GM23338 (cell line): ENCODE data around the gene MYO1D. TPM values are rescaled to one million over a fixed set of nuclear protein-coding genes. Genes with fewer than 3 reads are reported as not detected.
"Not testable (repeated sequence)": the region's sequence is repeated elsewhere in the genome, so short reads cannot be mapped to it uniquely, and the experiment has no call there.

ENCODE experiments used
- ATAC-seq: fragments of 200-7000 bp; cut with Tn5 transposase; 3 replicates; pipeline ENCODE4 v1.9.1; 2020
- DNase-seq: peaks from one replicate; pipeline ENCODE4 v3.0.0-alpha.2; 2015; ENCODE audit warnings: low spot score
- H2AFZ ChIP-seq: fragments of 200-600 bp; sonication (generic); 2 replicates; pipeline ENCODE4 v1.8.0; 2016; ENCODE audit warnings: antibody characterized with exemption, mild to moderate bottlenecking, moderate library complexity
- H3F3A ChIP-seq: fragments of 200-600 bp; sonication (generic); replicated peaks from 2 replicates; pipeline ENCODE4 v1.8.0; 2017; ENCODE audit warnings: antibody characterized with exemption, mixed run types, low read depth
- H3K27ac ChIP-seq: fragments of 200-600 bp; sonication (generic); 2 replicates; pipeline ENCODE4 v1.6.1; 2016; ENCODE audit warnings: low read depth
- H3K27me3 ChIP-seq: fragments of 200-600 bp; sonication (generic); 2 replicates; pipeline ENCODE4 v1.8.0; 2016; ENCODE audit warnings: mild to moderate bottlenecking, mixed run types, moderate library complexity; ENCODE audit not compliant: insufficient read depth
- H3K36me3 ChIP-seq: fragments of 200-600 bp; sonication (generic); 2 replicates; pipeline ENCODE4 v1.8.0; 2016; ENCODE audit warnings: mild to moderate bottlenecking; ENCODE audit not compliant: insufficient read depth
- H3K4me1 ChIP-seq: fragments of 200-600 bp; sonication (generic); 2 replicates; pipeline ENCODE4 v1.8.0; 2016; ENCODE audit warnings: mild to moderate bottlenecking, moderate library complexity; ENCODE audit not compliant: insufficient read depth
- H3K4me2 ChIP-seq: fragments of 200-600 bp; sonication (generic); 2 replicates; pipeline ENCODE4 v1.7.1; 2017; ENCODE audit warnings: mixed run types
- H3K4me3 ChIP-seq: fragments of 200-600 bp; sonication (generic); 2 replicates; pipeline ENCODE4 v1.6.1; 2016; ENCODE audit warnings: mixed run types
- H3K79me2 ChIP-seq: fragments of 200-600 bp; sonication (generic); replicated peaks from 2 replicates; pipeline ENCODE4 v1.8.0; 2017; ENCODE audit warnings: mild to moderate bottlenecking; ENCODE audit not compliant: insufficient read depth
- H3K9me2 ChIP-seq: fragments of 200-600 bp; sonication (generic); 2 replicates; pipeline ENCODE4 v1.8.0; 2017; ENCODE audit not compliant: insufficient read depth
- H4K20me1 ChIP-seq: fragments of 200-600 bp; sonication (generic); replicated peaks from 2 replicates; pipeline ENCODE4 v1.8.0; 2017; ENCODE audit warnings: mild to moderate bottlenecking; ENCODE audit not compliant: insufficient read depth
- H3K27ac Mint-ChIP-seq: 2 replicates; pipeline ENCODE4 v1.8.0; 2020; ENCODE audit warnings: inconsistent platforms, mild to moderate bottlenecking, moderate library complexity, mixed read lengths
- H3K27me3 Mint-ChIP-seq: 3 replicates; pipeline ENCODE4 v1.8.0; 2022; ENCODE audit warnings: low read depth, mild to moderate bottlenecking, moderate library complexity, mixed read lengths, inconsistent platforms; ENCODE audit not compliant: insufficient read depth, poor library complexity
- H3K36me3 Mint-ChIP-seq: 3 replicates; pipeline ENCODE4 v1.8.0; 2021; ENCODE audit warnings: low read depth, mild to moderate bottlenecking, inconsistent platforms, moderate library complexity, mixed read lengths
- H3K4me1 Mint-ChIP-seq: 3 replicates; pipeline ENCODE4 v1.8.0; 2020; ENCODE audit warnings: mild to moderate bottlenecking, inconsistent platforms, mixed read lengths
- H3K4me3 Mint-ChIP-seq: 3 replicates; pipeline ENCODE4 v1.8.0; 2021; ENCODE audit warnings: moderate library complexity, mild to moderate bottlenecking, inconsistent platforms, mixed read lengths
- H3K9me3 Mint-ChIP-seq: 3 replicates; pipeline ENCODE4 v1.8.0; 2020; ENCODE audit warnings: moderate library complexity, mild to moderate bottlenecking, inconsistent platforms, mixed read lengths
- CREB1 ChIP-seq: fragments of 250-450 bp; sonication (Bioruptor Pico); IDR thresholded peaks from 2 replicates; pipeline ENCODE4 v1.5.0; 2020; ENCODE audit warnings: low read depth, mild to moderate bottlenecking, moderate library complexity
- ETS1 ChIP-seq: IDR thresholded peaks from 2 replicates; pipeline ENCODE4 v1.6.1; 2016; ENCODE audit warnings: antibody characterized with exemption
- EZH2 ChIP-seq: fragments of 200-600 bp; sonication (generic); IDR thresholded peaks from one replicate; pipeline ENCODE4 v1.8.0; 2017; ENCODE audit warnings: antibody characterized with exemption, mild to moderate bottlenecking, low read depth; ENCODE audit not compliant: unreplicated experiment
- EZH2phosphoT487 ChIP-seq: fragments of 200-600 bp; sonication (generic); IDR thresholded peaks from one replicate; pipeline ENCODE4 v1.8.1; 2018; ENCODE audit warnings: antibody characterized with exemption; ENCODE audit not compliant: unreplicated experiment
- JUNB ChIP-seq: IDR thresholded peaks from one replicate; pipeline ENCODE4 v1.6.1; 2016; ENCODE audit warnings: antibody characterized with exemption; ENCODE audit not compliant: unreplicated experiment
- NANOG ChIP-seq: IDR thresholded peaks from 2 replicates; pipeline ENCODE4 v1.6.1; 2016; ENCODE audit warnings: antibody characterized with exemption, borderline replicate concordance
- STAT1 ChIP-seq: IDR thresholded peaks from one replicate; pipeline ENCODE4 v1.6.1; 2016; ENCODE audit warnings: antibody characterized with exemption; ENCODE audit not compliant: unreplicated experiment
- ZNF114 ChIP-seq: fragments of 250-450 bp; sonication (Bioruptor Pico); IDR thresholded peaks from 2 replicates; pipeline ENCODE4 v1.5.0; 2020; ENCODE audit warnings: mild to moderate bottlenecking, moderate library complexity
- ZNF331 ChIP-seq: fragments of 250-450 bp; sonication (Bioruptor Pico); IDR thresholded peaks from 2 replicates; pipeline ENCODE4 v1.5.0; 2020; ENCODE audit warnings: low read depth, mild to moderate bottlenecking, moderate library complexity
- polyA plus RNA-seq: library from polyadenylated mRNA; unstranded; fragments of >200 nt; fragmentation: Nextera tagmentation; extraction: Ambion mirVana; gene quantifications from 2 replicates; pipeline ENCODE4 v1.2.1, GENCODE V29; 2016
- total RNA-seq: library from RNA; depleted of rRNA; stranded (reverse); fragments of >200 nt; shearing (Covaris generic); gene quantifications from 2 replicates; pipeline ENCODE4 v1.2.3, GENCODE V29; 2014
- TF ChIP-seq, protein P1 (sequence below): IDR thresholded peaks from one replicate; pipeline ENCODE4 v1.6.1; 2018; ENCODE audit warnings: antibody characterized with exemption; ENCODE audit not compliant: unreplicated experiment

The MYO1D gene
- total and polyA plus RNA-seq, 2 experiments from 2014 or later: 8.6 to 28.6 TPM

GRCh38 chr17:32646941-32647340 lies 230.0 kb downstream of the MYO1D start:
- Mint-ChIP-seq H3K27me3 (no peaks in the 10 kb centered on the region), H3K27ac (no peak overlapping the region), H3K4me1 (no peaks in the 10 kb centered on the region), H3K9me3 (peaks cover 5% of the 10 kb centered on the region; the same call in 2 of the 3 replicates), H3K4me3 (no peak overlapping the region), H3K36me3 (peaks cover 27% of the 10 kb centered on the region)
- Histone ChIP-seq H3K9me2 (no peaks in the 10 kb centered on the region), H3K4me2 (no peak overlapping the region), H2AFZ (no peak overlapping the region), H3F3A (no peaks in the 10 kb centered on the region), H3K79me2 (no peaks in the 10 kb centered on the region), H4K20me1 (no peaks in the 10 kb centered on the region), H3K27ac (no peak overlapping the region), H3K27me3 (no peaks in the 10 kb centered on the region), H3K4me3 (no peak overlapping the region), H3K4me1 (no peaks in the 10 kb centered on the region), H3K36me3 (no peaks in the 10 kb centered on the region; the same call in 1 of the 2 replicates)
- DNase-seq: no peak
- ATAC-seq: no peak
- no peak for TF ChIP-seq EZH2
- no peak for TF ChIP-seq CREB1
- no peak for TF ChIP-seq JUNB
- TF ChIP-seq, protein P1, sequence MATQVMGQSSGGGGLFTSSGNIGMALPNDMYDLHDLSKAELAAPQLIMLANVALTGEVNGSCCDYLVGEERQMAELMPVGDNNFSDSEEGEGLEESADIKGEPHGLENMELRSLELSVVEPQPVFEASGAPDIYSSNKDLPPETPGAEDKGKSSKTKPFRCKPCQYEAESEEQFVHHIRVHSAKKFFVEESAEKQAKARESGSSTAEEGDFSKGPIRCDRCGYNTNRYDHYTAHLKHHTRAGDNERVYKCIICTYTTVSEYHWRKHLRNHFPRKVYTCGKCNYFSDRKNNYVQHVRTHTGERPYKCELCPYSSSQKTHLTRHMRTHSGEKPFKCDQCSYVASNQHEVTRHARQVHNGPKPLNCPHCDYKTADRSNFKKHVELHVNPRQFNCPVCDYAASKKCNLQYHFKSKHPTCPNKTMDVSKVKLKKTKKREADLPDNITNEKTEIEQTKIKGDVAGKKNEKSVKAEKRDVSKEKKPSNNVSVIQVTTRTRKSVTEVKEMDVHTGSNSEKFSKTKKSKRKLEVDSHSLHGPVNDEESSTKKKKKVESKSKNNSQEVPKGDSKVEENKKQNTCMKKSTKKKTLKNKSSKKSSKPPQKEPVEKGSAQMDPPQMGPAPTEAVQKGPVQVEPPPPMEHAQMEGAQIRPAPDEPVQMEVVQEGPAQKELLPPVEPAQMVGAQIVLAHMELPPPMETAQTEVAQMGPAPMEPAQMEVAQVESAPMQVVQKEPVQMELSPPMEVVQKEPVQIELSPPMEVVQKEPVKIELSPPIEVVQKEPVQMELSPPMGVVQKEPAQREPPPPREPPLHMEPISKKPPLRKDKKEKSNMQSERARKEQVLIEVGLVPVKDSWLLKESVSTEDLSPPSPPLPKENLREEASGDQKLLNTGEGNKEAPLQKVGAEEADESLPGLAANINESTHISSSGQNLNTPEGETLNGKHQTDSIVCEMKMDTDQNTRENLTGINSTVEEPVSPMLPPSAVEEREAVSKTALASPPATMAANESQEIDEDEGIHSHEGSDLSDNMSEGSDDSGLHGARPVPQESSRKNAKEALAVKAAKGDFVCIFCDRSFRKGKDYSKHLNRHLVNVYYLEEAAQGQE: no peak

DNA sequence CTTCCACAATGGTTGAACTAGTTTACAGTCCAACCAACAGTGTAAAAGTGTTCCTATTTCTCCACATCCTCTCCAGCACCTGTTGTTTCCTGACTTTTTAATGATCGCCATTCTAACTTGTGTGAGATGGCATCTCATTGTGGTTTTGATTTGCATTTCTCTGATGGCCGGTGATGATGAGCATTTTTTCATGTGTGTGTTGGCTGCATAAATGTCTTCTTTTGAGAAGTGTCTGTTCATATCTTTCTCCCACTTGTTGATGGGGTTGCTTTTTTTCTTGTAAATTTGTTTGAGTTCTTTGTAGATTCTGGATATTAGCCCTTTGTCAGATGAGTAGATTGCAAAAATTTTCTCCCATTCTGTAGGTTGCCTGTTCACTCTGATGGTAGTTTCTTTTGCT lies 235.4 kb downstream of the MYO1D start:
- not testable (repeated sequence) for H4K20me1 ChIP-seq, H3K4me3 Mint-ChIP-seq, H3K4me1 Mint-ChIP-seq, H3K4me1 ChIP-seq, H3K27me3 Mint-ChIP-seq, H3K79me2 ChIP-seq, H3F3A ChIP-seq, H3K9me3 Mint-ChIP-seq, H3K36me3 ChIP-seq, H3K27ac Mint-ChIP-seq, H3K4me2 ChIP-seq, ATAC-seq, H3K27ac ChIP-seq, H3K9me2 ChIP-seq, DNase-seq, H3K4me3 ChIP-seq, H3K36me3 Mint-ChIP-seq, H3K27me3 ChIP-seq, H2AFZ ChIP-seq

DNA sequence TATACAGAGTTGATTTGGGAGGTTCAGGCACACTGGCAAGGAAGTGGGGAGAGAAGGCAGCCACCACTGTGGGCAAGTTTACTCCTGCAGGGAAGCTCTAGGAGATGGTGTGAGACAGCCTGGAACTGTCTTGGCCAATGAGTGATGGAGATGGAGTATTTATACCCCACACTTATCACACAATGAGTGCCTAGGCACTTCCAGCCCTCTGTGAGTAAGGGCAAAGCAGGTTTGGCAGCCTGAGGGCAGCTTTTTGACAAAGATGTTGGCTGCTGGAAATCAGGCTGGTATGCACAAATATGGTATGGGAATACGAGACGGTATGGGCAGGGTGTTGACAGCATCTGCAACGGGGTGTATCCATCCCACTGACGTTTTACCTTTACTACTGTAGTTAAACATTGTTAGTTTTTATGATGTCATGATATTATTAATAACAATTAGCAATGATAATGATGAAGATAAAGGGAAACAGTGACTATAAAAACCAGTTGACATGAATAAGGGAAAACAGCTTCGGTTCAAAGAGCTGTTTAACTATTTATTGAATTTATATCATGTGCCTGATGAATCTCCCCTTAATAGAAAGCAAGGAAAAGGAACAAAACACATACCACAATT lies 240.2 kb downstream of the MYO1D start:
- no peaks in the 10 kb centered on the region for H3K27me3 ChIP-seq

More for the DNA sequence above, 240.2 kb downstream of the MYO1D start:
- Histone ChIP-seq H3K4me2 (no peak overlapping the region), H3K9me2 (no peaks in the 10 kb centered on the region), H3K36me3 (no peaks in the 10 kb centered on the region), H3K4me1 (no peaks in the 10 kb centered on the region), H3K27ac (no peak overlapping the region), H3K79me2 (no peaks in the 10 kb centered on the region), H3F3A (no peaks in the 10 kb centered on the region), H3K4me3 (no peak overlapping the region), H4K20me1 (no peaks in the 10 kb centered on the region), H2AFZ (no peak overlapping the region)
- H3K27me3 Mint-ChIP-seq: no peaks in the 10 kb centered on the region
- peaks cover 4% of the 10 kb centered on the region for H3K9me3 Mint-ChIP-seq
- ATAC-seq (no peak), DNase-seq (no peak)
- no peak overlapping the region for H3K4me3 Mint-ChIP-seq
- H3K36me3 Mint-ChIP-seq: peaks cover 3% of the 10 kb centered on the region; the same call in 2 of the 3 replicates
- no peak overlapping the region for H3K27ac Mint-ChIP-seq
- TF ChIP-seq NANOG (no peak), EZH2 (no peak), ETS1 (no peak), ZNF114 (no peak), STAT1 (no peak), JUNB (no peak), EZH2phosphoT487 (no peak), ZNF331 (no peak)
- TF ChIP-seq, protein P1: no peak
- H3K4me1 Mint-ChIP-seq: no peaks in the 10 kb centered on the region
